Thyroid gland (tissue), 4 donors: ENCODE data around the gene GAREM1.

Experiments
- POLR2A ChIP-seq, 2 donors: fragments of 450-650 bp; IDR thresholded peaks; one replicate each; pipeline ENCODE4 v1.6.1; 2017; ENCODE audit warnings: antibody characterized with exemption in 2 of 2, mild to moderate bottlenecking in 2 of 2, moderate library complexity in 1 of 2
- TF ChIP-seq, protein P1 (sequence below), 6 experiments: fragments of 200-600 bp in 3 of 6; fragments of 450-650 bp in 3 of 6; sonication (generic) in 3 of 6; IDR thresholded peaks; one replicate each; pipeline ENCODE4 v1.5.1; 2016 to 2019; ENCODE audit warnings: antibody characterized with exemption in 6 of 6, mild to moderate bottlenecking in 2 of 6, inconsistent platforms in 1 of 6, moderate library complexity in 1 of 6

DNA sequence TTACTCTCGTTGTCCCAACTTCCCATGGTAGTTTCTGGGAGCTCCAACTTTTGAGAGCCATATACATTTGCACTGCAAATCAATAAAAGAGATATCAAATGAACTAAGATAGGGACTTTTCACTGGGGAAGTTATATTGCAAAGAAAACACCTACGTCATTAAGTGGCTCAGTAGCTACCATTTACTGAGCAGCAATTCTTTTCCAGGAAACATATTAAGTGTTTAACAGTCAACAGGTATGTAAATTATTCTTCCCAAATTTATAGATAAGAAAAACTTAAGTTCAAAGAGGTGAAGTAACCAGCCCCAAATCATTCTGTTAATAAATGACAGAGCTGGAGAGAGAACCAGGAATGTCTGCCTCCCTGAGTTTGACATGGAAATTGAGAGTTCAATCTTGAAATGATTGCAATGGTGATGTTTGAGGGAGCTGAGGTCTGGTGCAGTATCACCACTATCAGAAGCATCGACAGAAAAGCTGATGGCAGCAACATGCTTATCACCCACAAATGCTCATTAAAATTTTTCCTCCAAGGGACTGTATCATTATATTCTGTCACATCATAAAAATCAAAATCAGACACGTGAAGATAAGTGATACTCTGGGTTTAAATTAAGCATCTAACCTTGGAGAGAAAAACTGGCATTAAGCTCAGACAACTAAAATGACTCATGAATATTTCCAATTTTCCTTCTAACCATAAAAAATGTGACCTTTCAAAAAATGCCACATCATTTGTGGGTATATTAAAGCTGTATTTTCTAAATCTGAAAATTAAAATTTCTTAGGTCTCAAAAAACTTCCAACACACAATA is 43.4 kb downstream of the GAREM1 start:
- TF ChIP-seq, protein P1, sequence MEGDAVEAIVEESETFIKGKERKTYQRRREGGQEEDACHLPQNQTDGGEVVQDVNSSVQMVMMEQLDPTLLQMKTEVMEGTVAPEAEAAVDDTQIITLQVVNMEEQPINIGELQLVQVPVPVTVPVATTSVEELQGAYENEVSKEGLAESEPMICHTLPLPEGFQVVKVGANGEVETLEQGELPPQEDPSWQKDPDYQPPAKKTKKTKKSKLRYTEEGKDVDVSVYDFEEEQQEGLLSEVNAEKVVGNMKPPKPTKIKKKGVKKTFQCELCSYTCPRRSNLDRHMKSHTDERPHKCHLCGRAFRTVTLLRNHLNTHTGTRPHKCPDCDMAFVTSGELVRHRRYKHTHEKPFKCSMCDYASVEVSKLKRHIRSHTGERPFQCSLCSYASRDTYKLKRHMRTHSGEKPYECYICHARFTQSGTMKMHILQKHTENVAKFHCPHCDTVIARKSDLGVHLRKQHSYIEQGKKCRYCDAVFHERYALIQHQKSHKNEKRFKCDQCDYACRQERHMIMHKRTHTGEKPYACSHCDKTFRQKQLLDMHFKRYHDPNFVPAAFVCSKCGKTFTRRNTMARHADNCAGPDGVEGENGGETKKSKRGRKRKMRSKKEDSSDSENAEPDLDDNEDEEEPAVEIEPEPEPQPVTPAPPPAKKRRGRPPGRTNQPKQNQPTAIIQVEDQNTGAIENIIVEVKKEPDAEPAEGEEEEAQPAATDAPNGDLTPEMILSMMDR (IDR thresholded peaks at IDR 0.05): no peak
- no peak for TF ChIP-seq POLR2A (IDR thresholded peaks at IDR 0.05)
